Peyer's patch (tissue), 4 donors: ENCODE results near the gene KLC1.

Experiments
- POLR2A ChIP-seq, 2 donors: fragments of 450-650 bp; IDR thresholded peaks; one replicate each; pipeline ENCODE4 v1.5.1; 2017; ENCODE audit warnings: antibody characterized with exemption in 2 of 2, mild to moderate bottlenecking in 2 of 2, moderate library complexity in 2 of 2
- TF ChIP-seq, protein P1 (sequence below), 6 experiments: fragments of 450-650 bp in 4 of 6; fragments of 200-600 bp in 2 of 6; sonication (generic) in 1 of 6; IDR thresholded peaks; one replicate each; pipeline ENCODE4 v1.5.1; 2017 to 2019; ENCODE audit warnings: antibody characterized with exemption in 6 of 6, mild to moderate bottlenecking in 3 of 6, moderate library complexity in 1 of 6

- TF ChIP-seq, protein P1, sequence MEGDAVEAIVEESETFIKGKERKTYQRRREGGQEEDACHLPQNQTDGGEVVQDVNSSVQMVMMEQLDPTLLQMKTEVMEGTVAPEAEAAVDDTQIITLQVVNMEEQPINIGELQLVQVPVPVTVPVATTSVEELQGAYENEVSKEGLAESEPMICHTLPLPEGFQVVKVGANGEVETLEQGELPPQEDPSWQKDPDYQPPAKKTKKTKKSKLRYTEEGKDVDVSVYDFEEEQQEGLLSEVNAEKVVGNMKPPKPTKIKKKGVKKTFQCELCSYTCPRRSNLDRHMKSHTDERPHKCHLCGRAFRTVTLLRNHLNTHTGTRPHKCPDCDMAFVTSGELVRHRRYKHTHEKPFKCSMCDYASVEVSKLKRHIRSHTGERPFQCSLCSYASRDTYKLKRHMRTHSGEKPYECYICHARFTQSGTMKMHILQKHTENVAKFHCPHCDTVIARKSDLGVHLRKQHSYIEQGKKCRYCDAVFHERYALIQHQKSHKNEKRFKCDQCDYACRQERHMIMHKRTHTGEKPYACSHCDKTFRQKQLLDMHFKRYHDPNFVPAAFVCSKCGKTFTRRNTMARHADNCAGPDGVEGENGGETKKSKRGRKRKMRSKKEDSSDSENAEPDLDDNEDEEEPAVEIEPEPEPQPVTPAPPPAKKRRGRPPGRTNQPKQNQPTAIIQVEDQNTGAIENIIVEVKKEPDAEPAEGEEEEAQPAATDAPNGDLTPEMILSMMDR (IDR thresholded peaks at IDR 0.05): no peak
- no peak for TF ChIP-seq POLR2A (IDR thresholded peaks at IDR 0.05)
Observed at GRCh38 chr14:103739466-103739792, 110.4 kb downstream of the KLC1 start.
